ENCODE results near the gene VPS29.
"Not testable (repeated sequence)": the region's sequence is repeated elsewhere in the genome, so short reads cannot be mapped to it uniquely, and the experiment has no call there.

Gene VPS29

GRCh38 chr12:110501752-110502738 is at the start of gene VPS29, which contains the start of gene RAD9B:
Gene VPS29 (minus strand): TSS chr12:110502111. CDS start chr12:110502051, 60 bp downstream.
Gene RAD9B (plus strand): TSS chr12:110502331. CDS start chr12:110502338, 7 bp downstream.
- DNase-seq (ENCODE audit: extremely low read depth, low read depth): peak; percentile 95
- TF ChIP-seq, protein P1, sequence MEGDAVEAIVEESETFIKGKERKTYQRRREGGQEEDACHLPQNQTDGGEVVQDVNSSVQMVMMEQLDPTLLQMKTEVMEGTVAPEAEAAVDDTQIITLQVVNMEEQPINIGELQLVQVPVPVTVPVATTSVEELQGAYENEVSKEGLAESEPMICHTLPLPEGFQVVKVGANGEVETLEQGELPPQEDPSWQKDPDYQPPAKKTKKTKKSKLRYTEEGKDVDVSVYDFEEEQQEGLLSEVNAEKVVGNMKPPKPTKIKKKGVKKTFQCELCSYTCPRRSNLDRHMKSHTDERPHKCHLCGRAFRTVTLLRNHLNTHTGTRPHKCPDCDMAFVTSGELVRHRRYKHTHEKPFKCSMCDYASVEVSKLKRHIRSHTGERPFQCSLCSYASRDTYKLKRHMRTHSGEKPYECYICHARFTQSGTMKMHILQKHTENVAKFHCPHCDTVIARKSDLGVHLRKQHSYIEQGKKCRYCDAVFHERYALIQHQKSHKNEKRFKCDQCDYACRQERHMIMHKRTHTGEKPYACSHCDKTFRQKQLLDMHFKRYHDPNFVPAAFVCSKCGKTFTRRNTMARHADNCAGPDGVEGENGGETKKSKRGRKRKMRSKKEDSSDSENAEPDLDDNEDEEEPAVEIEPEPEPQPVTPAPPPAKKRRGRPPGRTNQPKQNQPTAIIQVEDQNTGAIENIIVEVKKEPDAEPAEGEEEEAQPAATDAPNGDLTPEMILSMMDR (IDR thresholded peaks at IDR 0.05; ENCODE audit: low read depth, low read length): no peak

DNA sequence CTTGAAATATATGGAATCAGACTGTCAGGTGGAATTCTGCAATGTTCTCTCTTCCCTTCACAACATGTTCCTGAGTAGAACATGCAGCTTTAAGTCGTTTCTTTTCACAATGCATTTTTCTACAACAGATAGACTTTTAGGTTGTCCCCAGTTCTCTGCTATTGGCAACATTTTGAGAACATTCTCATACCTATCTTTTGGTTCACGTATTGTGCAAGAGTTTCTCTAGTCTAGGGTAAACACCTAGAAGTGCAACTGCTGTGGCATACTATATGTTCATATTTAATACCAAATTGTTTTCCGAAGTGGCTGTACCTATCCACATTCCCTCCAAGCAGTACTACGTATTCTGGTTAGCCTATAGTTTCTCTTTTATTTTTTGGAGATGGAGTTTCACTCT is 49.1 kb upstream of the VPS29 start:
- no peak for DNase-seq (ENCODE audit: extremely low read depth, low read depth)
- TF ChIP-seq, protein P1 (IDR thresholded peaks at IDR 0.05; ENCODE audit: low read depth, low read length): no peak

GRCh38 chr12:110549716-110550115 is 47.8 kb upstream of the VPS29 start:
- no peak for DNase-seq (ENCODE audit: extremely low read depth, low read depth)
- TF ChIP-seq, protein P1 (IDR thresholded peaks at IDR 0.05; ENCODE audit: low read depth, low read length): no peak

GRCh38 chr12:110548678-110549077 is 46.8 kb upstream of the VPS29 start:
- DNase-seq (ENCODE audit: extremely low read depth, low read depth): peak; percentile 55
- TF ChIP-seq, protein P1 (IDR thresholded peaks at IDR 0.05; ENCODE audit: low read depth, low read length): no peak

GRCh38 chr12:110547090-110547489 is 45.2 kb upstream of the VPS29 start:
- TF ChIP-seq, protein P1 (IDR thresholded peaks at IDR 0.05; ENCODE audit: low read depth, low read length): no peak
- DNase-seq (ENCODE audit: extremely low read depth, low read depth): no peak

DNA sequence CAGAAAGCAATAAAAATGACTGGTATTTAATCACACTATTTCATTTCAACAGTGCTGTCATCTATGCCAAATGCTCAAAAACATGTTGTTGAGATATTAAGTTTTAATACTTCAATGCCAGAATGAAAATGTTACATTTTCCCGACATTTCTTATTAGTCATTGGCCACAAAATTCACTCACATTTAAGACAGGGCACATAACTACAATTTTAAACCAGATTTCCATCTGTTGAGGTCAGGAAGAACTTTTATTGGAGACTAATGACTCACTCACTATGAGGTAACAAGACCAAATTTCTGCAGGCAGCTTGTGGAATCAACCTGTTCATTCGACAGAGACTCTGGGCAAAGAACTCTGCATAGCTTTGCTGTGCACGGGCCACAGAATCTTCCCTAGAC is 44.4 kb upstream of the VPS29 start:
- TF ChIP-seq, protein P1 (IDR thresholded peaks at IDR 0.05; ENCODE audit: low read depth, low read length): no peak
- peak; percentile 54 for DNase-seq (ENCODE audit: extremely low read depth, low read depth)

DNA sequence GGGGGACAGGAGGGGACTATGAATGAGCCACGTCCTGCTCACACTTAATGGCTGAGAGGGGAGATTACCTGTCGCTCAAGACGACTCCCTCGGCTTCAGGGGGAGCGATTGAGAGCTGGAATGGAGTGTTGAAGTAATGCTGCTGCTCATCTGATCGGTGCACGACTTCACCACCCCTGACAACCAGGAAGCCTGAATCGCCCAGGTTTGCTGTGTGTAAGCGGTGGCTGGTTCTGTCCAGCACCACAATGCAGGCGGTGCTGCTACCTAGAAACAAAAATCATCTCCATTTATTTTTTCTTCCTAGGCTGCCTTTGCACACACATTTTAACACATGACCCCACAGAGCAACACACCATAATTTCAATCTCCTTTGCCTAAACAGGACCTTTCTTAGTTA is 43.9 kb upstream of the VPS29 start:
- DNase-seq (ENCODE audit: extremely low read depth, low read depth): no peak
- TF ChIP-seq, protein P1 (IDR thresholded peaks at IDR 0.05; ENCODE audit: low read depth, low read length): no peak

DNA sequence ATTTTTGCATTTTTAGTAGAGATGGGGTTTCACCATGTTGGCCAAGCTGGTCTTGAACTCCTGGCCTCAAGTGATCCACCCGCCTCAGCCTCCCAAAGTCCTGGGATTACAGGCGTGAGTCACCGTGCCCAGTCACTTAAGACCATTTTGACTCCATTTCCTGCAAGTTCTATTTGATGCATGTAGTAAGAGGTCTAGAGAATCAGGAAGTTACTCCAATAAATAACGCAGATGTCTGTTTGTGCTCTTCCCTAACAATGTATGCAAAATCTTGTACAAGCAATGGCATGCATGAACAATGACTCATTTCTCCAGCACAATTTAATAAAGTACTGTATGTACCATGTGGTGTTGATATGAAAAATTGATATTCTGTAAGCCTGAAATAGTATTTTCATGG is 43.3 kb upstream of the VPS29 start:
- DNase-seq (ENCODE audit: extremely low read depth, low read depth): not testable (repeated sequence)

All from AG09319 (cell line).